Rectal smooth muscle tissue (tissue), 1 donor: Measurements from ENCODE around the gene KDM2A.
"Not testable (repeated sequence)": the region's sequence is repeated elsewhere in the genome, so short reads cannot be mapped to it uniquely, and the experiment has no call there.

Source experiments
- H3K27ac ChIP-seq: one replicate; pipeline ENCODE4 v1.7.0; 2013; ENCODE audit warnings: low read depth, low read length, inconsistent platforms
- H3K27me3 ChIP-seq: one replicate; pipeline ENCODE4 v1.7.0; 2013; ENCODE audit warnings: low read length; ENCODE audit not compliant: control insufficient read depth, insufficient read depth
- H3K36me3 ChIP-seq: one replicate; pipeline ENCODE4 v1.7.0; 2013; ENCODE audit warnings: low read length; ENCODE audit not compliant: control insufficient read depth, insufficient read depth
- H3K4me1 ChIP-seq: one replicate; pipeline ENCODE4 v1.7.0; 2013; ENCODE audit warnings: low read length; ENCODE audit not compliant: control insufficient read depth, insufficient read depth
- H3K4me3 ChIP-seq: one replicate; pipeline ENCODE4 v1.7.0; 2013; ENCODE audit warnings: low read length
- H3K9ac ChIP-seq: one replicate; pipeline ENCODE4 v1.7.0; 2013; ENCODE audit warnings: low read length

KDM2A gene

DNA sequence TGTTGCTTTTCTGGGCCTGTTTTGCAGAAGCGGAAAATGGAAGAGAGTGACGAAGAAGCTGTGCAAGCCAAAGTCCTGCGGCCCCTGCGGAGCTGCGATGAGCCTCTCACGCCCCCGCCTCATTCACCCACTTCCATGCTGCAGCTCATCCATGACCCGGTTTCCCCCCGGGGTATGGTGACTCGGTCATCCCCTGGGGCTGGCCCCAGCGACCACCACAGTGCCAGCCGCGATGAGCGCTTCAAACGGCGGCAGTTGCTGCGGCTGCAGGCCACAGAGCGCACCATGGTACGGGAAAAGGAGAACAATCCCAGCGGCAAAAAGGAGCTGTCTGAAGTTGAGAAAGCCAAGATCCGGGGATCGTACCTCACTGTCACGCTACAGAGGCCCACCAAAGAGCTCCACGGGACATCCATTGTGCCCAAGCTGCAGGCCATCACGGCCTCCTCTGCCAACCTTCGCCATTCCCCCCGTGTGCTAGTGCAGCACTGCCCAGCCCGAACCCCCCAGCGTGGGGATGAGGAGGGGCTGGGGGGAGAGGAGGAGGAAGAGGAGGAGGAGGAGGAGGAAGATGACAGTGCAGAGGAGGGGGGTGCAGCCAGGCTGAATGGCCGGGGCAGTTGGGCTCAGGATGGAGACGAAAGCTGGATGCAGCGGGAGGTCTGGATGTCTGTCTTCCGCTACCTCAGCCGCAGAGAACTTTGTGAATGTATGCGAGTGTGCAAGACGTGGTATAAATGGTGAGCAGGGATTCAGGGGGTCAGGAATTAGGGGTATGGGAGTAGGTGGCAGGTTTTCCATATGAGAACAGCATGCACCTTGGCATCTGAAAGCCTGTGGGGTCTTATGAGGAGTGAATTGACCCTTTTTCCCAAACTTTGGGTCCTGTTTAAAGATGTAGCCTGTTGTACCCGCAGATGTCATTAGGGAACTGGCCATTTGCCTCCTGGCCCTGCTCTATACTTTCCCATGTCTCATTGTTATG lies 131.3 kb downstream of the KDM2A start:
- peaks cover 89% of the 10 kb centered on the region for H3K36me3 ChIP-seq

DNA sequence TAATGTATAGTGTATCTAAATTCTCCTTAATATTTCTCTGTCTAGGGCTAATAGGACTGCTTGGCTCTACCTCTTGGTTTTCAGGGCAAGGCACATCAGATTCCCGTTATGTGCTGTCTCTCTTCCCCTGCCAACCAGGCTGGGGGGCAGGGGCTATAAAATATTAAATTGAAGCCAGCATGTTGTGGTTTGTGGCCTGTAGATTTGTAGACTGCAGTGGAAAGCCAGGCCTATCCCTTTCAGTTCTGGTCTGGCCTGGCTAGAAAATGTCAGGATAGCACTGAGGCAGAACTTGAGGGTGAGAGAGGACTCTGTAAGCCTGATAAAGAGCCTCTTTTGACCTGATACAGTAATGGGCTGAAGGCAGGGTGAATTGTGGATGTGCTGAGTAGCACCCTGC lies 132.8 kb downstream of the KDM2A start:
- Histone ChIP-seq H3K27me3 (no peaks in the 10 kb centered on the region), H3K4me3 (no peak overlapping the region), H3K27ac (no peak overlapping the region), H3K9ac (no peak overlapping the region), H3K4me1 (no peaks in the 10 kb centered on the region), H3K36me3 (peaks cover 83% of the 10 kb centered on the region)

More for the DNA sequence above, 131.3 kb downstream of the KDM2A start:
- Histone ChIP-seq H3K27me3 (no peaks in the 10 kb centered on the region), H3K4me1 (no peaks in the 10 kb centered on the region), H3K27ac (no peak overlapping the region), H3K4me3 (no peak overlapping the region), H3K9ac (no peak overlapping the region)

DNA sequence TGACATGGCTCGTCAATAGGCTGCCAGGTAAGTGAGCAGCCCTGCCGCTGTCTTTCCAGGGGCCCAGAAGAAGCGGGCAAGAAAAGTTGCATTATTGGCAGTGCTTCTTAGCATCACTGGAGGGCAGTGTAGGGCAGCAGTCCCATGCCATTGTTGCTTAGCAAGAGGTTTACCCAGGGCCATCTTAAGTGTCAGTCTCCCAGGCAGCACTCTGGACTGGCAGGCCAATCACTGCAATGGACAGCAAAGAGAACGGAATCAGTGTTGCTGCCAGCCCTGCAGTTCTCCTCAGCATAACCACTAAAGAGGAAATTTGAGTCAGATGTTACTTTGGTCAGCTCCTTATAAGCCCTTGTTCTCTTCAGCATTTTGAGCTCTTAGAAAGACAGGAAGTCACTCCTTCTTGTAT lies 133.8 kb downstream of the KDM2A start:
- no peaks in the 10 kb centered on the region for H3K27me3 ChIP-seq
- H3K27ac ChIP-seq, result no peak overlapping the region
- H3K4me3 ChIP-seq, result no peak overlapping the region
- no peak overlapping the region for H3K9ac ChIP-seq
- H3K36me3 ChIP-seq, result peaks cover 78% of the 10 kb centered on the region
- H3K4me1 ChIP-seq, result no peaks in the 10 kb centered on the region

DNA sequence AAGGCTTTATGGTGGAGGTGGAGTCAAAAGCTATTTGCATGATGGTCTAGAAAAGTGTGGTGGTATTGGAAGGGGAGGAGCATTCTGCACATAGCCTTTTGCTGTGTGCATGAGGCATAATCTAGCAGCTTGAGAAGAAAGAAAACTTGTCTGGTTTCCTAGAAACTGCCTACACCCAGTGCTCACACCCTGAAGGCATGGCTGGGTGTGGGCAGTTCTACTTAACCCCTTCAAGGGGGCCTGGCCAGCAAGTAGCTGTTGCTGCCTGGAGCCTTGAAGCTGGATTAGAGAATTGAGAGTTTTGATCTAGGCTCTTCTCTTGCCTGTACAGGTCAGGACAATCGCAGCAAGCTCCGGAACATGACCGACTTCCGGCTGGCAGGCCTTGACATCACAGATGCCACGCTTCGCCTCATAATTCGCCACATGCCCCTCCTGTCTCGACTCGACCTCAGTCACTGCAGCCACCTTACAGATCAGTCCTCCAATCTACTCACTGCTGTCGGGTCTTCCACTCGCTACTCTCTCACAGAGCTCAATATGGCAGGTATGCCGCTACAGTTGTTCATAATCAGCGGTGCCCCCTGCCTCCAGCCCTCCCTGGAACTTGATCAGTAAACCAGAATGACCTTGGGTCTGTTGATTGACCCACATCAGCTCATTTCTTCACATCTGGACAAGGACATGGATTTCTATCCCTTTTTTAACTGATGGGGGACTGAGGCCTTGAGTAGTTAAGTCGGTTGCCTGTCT lies 135.0 kb downstream of the KDM2A start:
- Histone ChIP-seq H3K4me1 (no peaks in the 10 kb centered on the region), H3K9ac (no peak overlapping the region), H3K36me3 (peaks cover 68% of the 10 kb centered on the region), H3K27me3 (no peaks in the 10 kb centered on the region), H3K4me3 (no peak overlapping the region), H3K27ac (no peak overlapping the region)

DNA sequence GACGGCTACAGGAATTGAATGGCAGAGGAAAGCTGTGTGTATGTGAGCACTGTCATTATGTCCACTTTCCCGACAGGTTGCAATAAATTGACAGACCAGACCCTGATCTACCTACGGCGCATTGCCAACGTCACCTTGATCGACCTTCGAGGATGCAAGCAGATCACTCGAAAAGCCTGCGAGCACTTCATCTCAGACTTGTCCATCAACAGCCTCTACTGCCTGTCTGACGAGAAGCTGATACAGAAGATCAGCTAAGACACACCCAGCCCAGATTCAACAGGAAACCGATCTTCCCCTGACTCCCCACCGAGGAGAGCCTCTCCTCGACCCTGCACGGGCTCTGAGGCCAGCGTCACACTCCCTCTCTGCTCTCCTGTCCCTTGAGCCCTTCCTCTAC lies 135.7 kb downstream of the KDM2A start:
- Histone ChIP-seq H3K4me3 (no peak overlapping the region), H3K27me3 (no peaks in the 10 kb centered on the region), H3K36me3 (peaks cover 60% of the 10 kb centered on the region), H3K27ac (no peak overlapping the region), H3K4me1 (no peaks in the 10 kb centered on the region), H3K9ac (no peak overlapping the region)

DNA sequence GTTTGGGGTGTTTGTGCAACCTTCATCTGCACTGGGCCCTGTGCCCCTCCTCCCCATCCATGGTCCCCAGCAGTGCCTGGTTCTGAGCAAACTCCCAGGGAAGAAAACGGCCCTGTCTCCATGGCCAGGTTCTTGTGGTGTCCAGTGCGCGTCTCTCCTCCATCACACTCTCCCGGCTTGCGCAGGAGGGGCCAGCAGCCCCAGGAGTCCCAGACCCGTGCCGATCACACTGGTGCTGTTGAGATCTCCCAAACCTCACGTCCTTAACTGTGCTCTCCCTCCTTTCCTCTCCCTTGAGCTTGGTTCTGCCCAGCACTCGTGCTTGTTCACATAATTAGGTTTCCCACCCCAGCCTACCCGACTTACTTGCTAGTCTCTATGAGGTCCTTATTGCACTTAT lies 136.3 kb downstream of the KDM2A start:
- H3K27ac ChIP-seq, result no peak overlapping the region
- H3K27me3 ChIP-seq, result no peaks in the 10 kb centered on the region
- H3K4me3 ChIP-seq, result no peak overlapping the region
- H3K9ac ChIP-seq, result peak overlapping the region; percentile 11
- no peaks in the 10 kb centered on the region for H3K4me1 ChIP-seq
- H3K36me3 ChIP-seq, result peaks cover 57% of the 10 kb centered on the region

DNA sequence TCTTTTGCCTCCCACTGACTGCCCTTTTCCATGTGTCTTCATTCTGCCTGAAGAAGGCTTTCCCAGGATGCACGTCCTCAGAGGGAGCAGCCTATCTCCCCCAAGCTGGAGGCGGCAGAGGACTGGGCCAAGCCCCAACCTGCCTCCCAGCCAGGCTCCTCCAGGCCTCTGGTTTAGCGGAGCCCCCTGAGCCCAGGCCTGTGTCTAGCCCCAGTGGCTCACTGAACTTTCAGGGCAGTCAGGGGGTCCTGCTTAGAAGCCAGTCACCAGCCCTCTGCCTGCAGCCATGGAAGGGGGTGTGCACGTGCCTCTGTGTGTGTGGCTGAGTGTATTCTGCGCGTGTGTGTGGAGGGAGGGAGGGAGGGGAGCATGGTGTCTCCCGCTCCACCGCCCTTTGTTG lies 136.8 kb downstream of the KDM2A start:
- peaks cover 52% of the 10 kb centered on the region for H3K36me3 ChIP-seq
- H3K4me3 ChIP-seq, result no peak overlapping the region

DNA sequence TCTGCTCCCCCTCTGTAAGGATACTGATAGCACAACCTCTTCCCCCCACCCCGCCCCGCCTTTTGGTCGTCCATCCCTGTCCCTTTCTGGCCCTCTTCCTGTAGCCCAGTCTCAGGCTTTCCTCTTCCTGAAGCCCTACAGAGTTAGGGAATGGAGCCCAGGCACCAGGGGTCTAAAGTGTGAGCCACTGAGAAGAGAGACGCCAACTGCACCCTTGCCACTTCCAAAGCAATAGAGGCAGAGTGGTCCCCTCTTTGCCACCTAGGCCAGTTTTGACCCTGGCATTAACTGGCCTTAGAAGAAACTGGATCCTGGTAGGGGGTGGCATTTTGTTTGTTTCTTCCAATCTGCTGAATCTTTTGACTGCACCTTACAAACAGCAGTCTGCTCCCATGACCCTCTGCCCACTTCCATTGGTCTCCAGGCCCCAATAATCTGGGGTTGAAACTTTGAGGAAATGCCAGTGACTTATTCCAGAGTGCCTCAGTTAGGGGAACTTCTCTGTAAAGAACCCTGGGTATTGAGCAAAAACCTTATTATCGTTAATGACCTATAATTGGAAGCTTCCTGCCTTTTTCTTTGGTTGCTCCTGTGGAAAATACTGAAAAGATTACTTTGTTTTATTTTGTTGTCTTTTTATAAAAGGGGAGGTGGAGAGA lies 137.5 kb downstream of the KDM2A start:
- Histone ChIP-seq H3K4me1 (no peaks in the 10 kb centered on the region), H3K27ac (no peak overlapping the region), H3K4me3 (no peak overlapping the region), H3K27me3 (no peaks in the 10 kb centered on the region), H3K36me3 (peaks cover 45% of the 10 kb centered on the region), H3K9ac (no peak overlapping the region)

More for the DNA sequence above, 136.8 kb downstream of the KDM2A start:
- Histone ChIP-seq H3K4me1 (no peaks in the 10 kb centered on the region), H3K27me3 (no peaks in the 10 kb centered on the region), H3K27ac (no peak overlapping the region), H3K9ac (no peak overlapping the region)

DNA sequence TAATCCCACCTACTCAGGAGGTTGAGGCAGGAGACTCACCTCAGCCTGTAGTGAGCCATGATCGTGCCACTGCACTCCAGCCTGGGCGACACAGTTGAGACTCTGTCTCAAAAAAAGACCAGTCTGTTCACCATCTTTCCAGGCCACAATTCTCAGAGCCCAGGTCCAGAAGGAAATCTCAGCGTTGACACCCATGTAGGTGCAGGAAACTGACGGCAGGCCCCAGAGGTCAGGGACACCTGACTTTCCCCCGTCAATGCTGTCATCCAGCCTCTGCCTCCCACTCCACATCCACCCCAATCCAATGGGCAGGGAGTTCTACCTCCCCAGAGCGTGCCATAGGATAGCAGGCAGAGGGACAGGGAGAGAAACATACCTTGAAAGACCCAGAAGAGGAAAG lies 141.3 kb downstream of the KDM2A start:
- H3K36me3 ChIP-seq, result peaks cover 8% of the 10 kb centered on the region
- no peak overlapping the region for H3K4me3 ChIP-seq
- H3K27me3 ChIP-seq, result no peaks in the 10 kb centered on the region
- H3K27ac ChIP-seq, result no peak overlapping the region
- H3K9ac ChIP-seq, result no peak overlapping the region
- no peaks in the 10 kb centered on the region for H3K4me1 ChIP-seq

DNA sequence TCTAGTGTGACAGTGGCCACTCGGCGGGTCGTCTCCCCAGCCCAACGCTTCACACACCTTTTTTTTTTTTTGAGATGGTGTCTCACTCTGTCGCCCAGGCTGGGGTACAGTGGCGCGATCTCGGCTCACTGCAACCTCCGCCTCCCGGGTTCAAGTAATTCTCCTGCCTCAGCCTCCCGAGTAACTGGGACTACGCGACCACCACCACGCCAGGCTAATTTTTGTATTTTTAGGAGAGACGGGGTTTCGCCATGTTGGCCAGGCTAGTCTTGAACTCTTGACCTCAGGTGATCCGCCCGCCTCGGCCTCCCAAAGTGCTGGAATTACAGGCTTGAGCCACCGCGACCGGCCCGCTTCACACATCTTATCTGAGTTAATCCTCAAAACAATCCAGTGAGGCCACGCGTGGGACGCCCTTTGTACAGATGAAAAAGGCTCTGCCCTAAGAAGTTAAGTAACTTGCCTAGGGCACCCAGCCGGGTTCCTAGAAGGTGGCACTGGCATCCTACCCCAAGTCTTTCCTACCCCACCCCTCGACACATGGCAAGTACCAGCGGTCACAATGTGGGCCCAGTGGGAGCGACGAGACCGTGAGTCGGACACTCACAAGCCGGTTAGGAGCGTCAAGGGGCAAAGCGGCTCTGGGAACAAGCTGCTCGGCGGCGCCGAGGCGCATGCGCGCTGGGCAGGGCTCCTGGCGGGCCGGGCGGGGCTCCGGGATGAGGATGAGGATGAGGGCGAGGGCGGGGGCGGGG lies 142.0 kb downstream of the KDM2A start:
- H3K27ac ChIP-seq, H3K27me3 ChIP-seq, H3K9ac ChIP-seq, H3K4me1 ChIP-seq, H3K36me3 ChIP-seq: not testable (repeated sequence)
- peak overlapping the region; percentile 66 for H3K4me3 ChIP-seq

DNA sequence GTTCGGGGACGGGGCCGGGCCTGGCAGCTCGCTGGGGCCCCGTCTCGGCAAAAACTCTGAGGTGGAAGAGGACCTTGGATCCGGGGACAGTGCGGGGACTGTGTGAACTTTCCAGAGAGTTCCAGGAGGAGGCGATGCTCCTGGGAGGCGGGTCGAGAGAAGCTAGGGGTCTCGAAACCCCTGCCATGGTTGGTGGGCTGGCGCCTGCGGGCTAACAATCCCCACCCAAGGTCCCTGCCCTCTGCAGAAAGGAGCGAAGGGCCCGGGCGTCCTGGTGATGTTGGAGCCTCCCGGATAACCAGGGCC lies 142.5 kb downstream of the KDM2A start:
- Histone ChIP-seq H3K9ac (no peak overlapping the region), H3K4me3 (peak overlapping the region; percentile 35), H3K27ac (no peak overlapping the region)

More for the DNA sequence above, 142.5 kb downstream of the KDM2A start:
- H3K4me1 ChIP-seq, result no peaks in the 10 kb centered on the region
- H3K36me3 ChIP-seq, result peaks cover 3% of the 10 kb centered on the region
- H3K27me3 ChIP-seq, result no peaks in the 10 kb centered on the region
